H9 (cell line): ENCODE measurements around the gene TDO2. TPM values are rescaled to one million over a fixed set of nuclear protein-coding genes. Genes with fewer than 3 reads are reported as not detected.

Experiments used
- DNase-seq: peaks from one replicate; pipeline ENCODE4 v3.0.0-alpha.2; 2017
- H2AFZ ChIP-seq: one replicate; pipeline ENCODE4 v1.6.1; 2013; ENCODE audit warnings: mild to moderate bottlenecking, low read length, control low read depth, moderate library complexity
- H2AK5ac ChIP-seq: 2 replicates; pipeline ENCODE4 v1.6.1; 2013; ENCODE audit warnings: low read length, control low read depth, mixed read lengths; ENCODE audit not compliant: insufficient read length
- H2BK120ac ChIP-seq: one replicate; pipeline ENCODE4 v1.6.1; 2013; ENCODE audit warnings: low read depth, mild to moderate bottlenecking, low read length, control low read depth, inconsistent platforms; ENCODE audit not compliant: poor library complexity, severe bottlenecking
- H2BK12ac ChIP-seq: 2 replicates; pipeline ENCODE4 v1.6.1; 2013; ENCODE audit warnings: low read length, control low read depth, mixed read lengths, low read depth; ENCODE audit not compliant: insufficient read length
- H2BK15ac ChIP-seq: 2 replicates; pipeline ENCODE4 v1.6.1; 2013; ENCODE audit warnings: low read depth, low read length, control low read depth
- H2BK20ac ChIP-seq: one replicate; pipeline ENCODE4 v1.6.1; 2013; ENCODE audit warnings: low read depth, mild to moderate bottlenecking, low read length, control low read depth, inconsistent platforms; ENCODE audit not compliant: poor library complexity, severe bottlenecking
- H2BK5ac ChIP-seq: 2 replicates; pipeline ENCODE4 v1.6.1; 2013; ENCODE audit warnings: low read length, control low read depth, mixed read lengths; ENCODE audit not compliant: insufficient read length
- H3K14ac ChIP-seq: 2 replicates; pipeline ENCODE4 v1.6.1; 2013; ENCODE audit warnings: low read length, control low read depth; ENCODE audit not compliant: insufficient read depth
- H3K18ac ChIP-seq: 2 replicates; pipeline ENCODE4 v1.6.1; 2013; ENCODE audit warnings: low read depth, mild to moderate bottlenecking, mixed read lengths, low read length, control low read depth; ENCODE audit not compliant: insufficient read length
- H3K23ac ChIP-seq: 2 replicates; pipeline ENCODE4 v1.6.1; 2013; ENCODE audit warnings: low read length, control low read depth, mixed read lengths, low read depth; ENCODE audit not compliant: insufficient read length
- H3K23me2 ChIP-seq: 2 replicates; pipeline ENCODE4 v1.6.1; 2013; ENCODE audit warnings: low read depth, mild to moderate bottlenecking, mixed read lengths, low read length, control low read depth; ENCODE audit not compliant: insufficient read length, poor library complexity, severe bottlenecking
- H3K27ac ChIP-seq: 2 replicates; pipeline ENCODE4 v1.5.1; 2013; ENCODE audit warnings: low read length, control low read depth, mixed read lengths, low read depth; ENCODE audit not compliant: insufficient read length
- H3K27me3 ChIP-seq: 2 replicates; pipeline ENCODE4 v1.6.1; 2013; ENCODE audit warnings: low read length, control low read depth, inconsistent platforms; ENCODE audit not compliant: insufficient read depth
- H3K4ac ChIP-seq: 2 replicates; pipeline ENCODE4 v1.6.1; 2013; ENCODE audit warnings: low read depth, mild to moderate bottlenecking, control low read depth, inconsistent platforms, low read length, moderate library complexity
- H3K4me1 ChIP-seq: 2 replicates; pipeline ENCODE4 v1.6.1; 2013; ENCODE audit warnings: low read length, control low read depth, inconsistent platforms; ENCODE audit not compliant: insufficient read depth
- H3K4me2 ChIP-seq: 2 replicates; pipeline ENCODE4 v1.6.1; 2013; ENCODE audit warnings: low read length, control low read depth, mixed read lengths; ENCODE audit not compliant: insufficient read length, insufficient read depth
- H3K56ac ChIP-seq: 2 replicates; pipeline ENCODE4 v1.6.1; 2013; ENCODE audit warnings: low read depth, mild to moderate bottlenecking, mixed read lengths, low read length, control low read depth; ENCODE audit not compliant: insufficient read length
- H3K79me1 ChIP-seq: 2 replicates; pipeline ENCODE4 v1.6.1; 2013; ENCODE audit warnings: low read depth, mild to moderate bottlenecking, moderate library complexity, low read length, control low read depth, inconsistent platforms; ENCODE audit not compliant: insufficient read depth, poor library complexity, severe bottlenecking
- H3K79me2 ChIP-seq: 2 replicates; pipeline ENCODE4 v1.6.1; 2013; ENCODE audit warnings: low read length, control low read depth, inconsistent platforms; ENCODE audit not compliant: insufficient read depth
- H3K9ac ChIP-seq: 2 replicates; pipeline ENCODE4 v1.6.1; 2013; ENCODE audit warnings: low read length, control low read depth, mixed read lengths; ENCODE audit not compliant: insufficient read length; ENCODE audit errors: extremely low read depth
- H3K9me3 ChIP-seq: one replicate; pipeline ENCODE4 v1.6.1; 2013; ENCODE audit warnings: low read depth, low read length, inconsistent platforms; ENCODE audit not compliant: control insufficient read depth
- H3T11ph ChIP-seq: one replicate; pipeline ENCODE4 v1.6.1; 2013; ENCODE audit warnings: mild to moderate bottlenecking, low read length, control low read depth, inconsistent platforms
- H4K20me1 ChIP-seq: one replicate; pipeline ENCODE4 v1.6.1; 2013; ENCODE audit not compliant: control insufficient read depth, insufficient read length, insufficient read depth
- H4K5ac ChIP-seq: 2 replicates; pipeline ENCODE4 v1.6.1; 2013; ENCODE audit warnings: low read depth, mild to moderate bottlenecking, mixed read lengths, low read length, control low read depth; ENCODE audit not compliant: insufficient read length
- H4K8ac ChIP-seq: replicated peaks from 2 replicates; pipeline ENCODE4 v1.6.1; 2013; ENCODE audit warnings: low read length, control low read depth, mixed read lengths, low read depth; ENCODE audit not compliant: insufficient read length
- H4K91ac ChIP-seq: 2 replicates; pipeline ENCODE4 v1.6.1; 2013; ENCODE audit warnings: low read depth, mild to moderate bottlenecking, moderate library complexity, mixed read lengths, low read length, control low read depth; ENCODE audit not compliant: insufficient read length
- H3K27ac Mint-ChIP-seq, 3 experiments: 2 replicates in 2 of 3; 3 replicates in 1 of 3; pipeline ENCODE4 v1.8.0; 2020 to 2021; ENCODE audit warnings: mixed read lengths in 3 of 3, mild to moderate bottlenecking in 1 of 3, moderate library complexity in 1 of 3
- H3K27me3 Mint-ChIP-seq: 2 replicates; pipeline ENCODE4 v1.8.0; 2021; ENCODE audit warnings: low read depth, mild to moderate bottlenecking, moderate library complexity, mixed read lengths
- H3K36me3 Mint-ChIP-seq, 3 experiments: 2 replicates in 2 of 3; 3 replicates in 1 of 3; pipeline ENCODE4 v1.8.0; 2020 to 2021; ENCODE audit warnings: low read depth in 3 of 3, mixed read lengths in 3 of 3; ENCODE audit not compliant: insufficient read depth in 1 of 3
- H3K4me1 Mint-ChIP-seq, 2 experiments: 2 replicates each; pipeline ENCODE4 v1.8.0; 2020; ENCODE audit warnings: mixed read lengths in 2 of 2
- H3K4me3 Mint-ChIP-seq, 2 experiments: 2 replicates in 1 of 2; 3 replicates in 1 of 2; pipeline ENCODE4 v1.8.0; 2020 to 2021; ENCODE audit warnings: mild to moderate bottlenecking in 2 of 2, mixed read lengths in 2 of 2, moderate library complexity in 1 of 2
- H3K9me3 Mint-ChIP-seq, 2 experiments: 2 replicates in 1 of 2; 3 replicates in 1 of 2; pipeline ENCODE4 v1.8.0; 2020; ENCODE audit warnings: mild to moderate bottlenecking in 2 of 2, mixed read lengths in 2 of 2, moderate library complexity in 1 of 2
- CTCF ChIP-seq: fragments of 200-600 bp; sonication (generic); conservative IDR thresholded peaks from 3 replicates; pipeline ENCODE4 v1.8.0; 2021; ENCODE audit warnings: antibody characterized with exemption, mild to moderate bottlenecking
- WGBS: extraction: QIAGEN DNeasy Blood & Tissue Kit; methylation state at CpG from one replicate; pipeline ENCODE4 v1.1.7; 2013; ENCODE audit warnings: missing lambda C conversion rate, low lambda C conversion rate, mixed read lengths; ENCODE audit not compliant: insufficient read length; ENCODE audit errors: extremely low coverage; 5-methylcytosine and 5-hydroxymethylcytosine counted together
- total RNA-seq: library from RNA; stranded (reverse); gene quantifications from 2 replicates; pipeline ENCODE4 v1.2.1, GENCODE V29; 2021

The TDO2 gene
- total RNA-seq, 1 experiment from 2014 or later = not detected

- Histone ChIP-seq H3K4me1 (no peaks in the 10 kb centered on the region), H2AK5ac (no peak overlapping the region), H2BK20ac (no peak overlapping the region), H3K27ac (no peak overlapping the region), H3K23ac (no peak overlapping the region), H3K4ac (no peak overlapping the region), H2BK15ac (no peak overlapping the region), H3K27me3 (no peaks in the 10 kb centered on the region), H4K5ac (no peak overlapping the region), H3K56ac (no peak overlapping the region), H4K8ac (no peak overlapping the region), H3K79me1 (no peaks in the 10 kb centered on the region), H2BK120ac (no peak overlapping the region), H2AFZ (no peak overlapping the region), H3K4me2 (no peak overlapping the region), H4K20me1 (no peaks in the 10 kb centered on the region), H3K18ac (no peak overlapping the region), H3K79me2 (no peaks in the 10 kb centered on the region), H3T11ph (no peak overlapping the region), H3K23me2 (no peaks in the 10 kb centered on the region), H3K9me3 (no peaks in the 10 kb centered on the region), H3K14ac (no peak overlapping the region), H2BK5ac (no peak overlapping the region), H3K9ac (no peak overlapping the region), H4K91ac (no peak overlapping the region), H2BK12ac (no peak overlapping the region)
- no peaks in the 10 kb centered on the region for H3K9me3 Mint-ChIP-seq
- no peak for DNase-seq
- H3K27me3 Mint-ChIP-seq = no peaks in the 10 kb centered on the region; the same call in 1 of the 2 replicates
- H3K4me3 Mint-ChIP-seq = no peak overlapping the region
- no peak overlapping the region for H3K27ac Mint-ChIP-seq
- H3K36me3 Mint-ChIP-seq = no peaks in the 10 kb centered on the region
- no CpG with 5 or more reads among the region's 6 CpGs for WGBS
- TF ChIP-seq CTCF = no peak
- 0 out of 4 replicates have a peak, but pooled peaks cover 0 to 3% of the 10 kb centered on the region in 2 experiments for H3K4me1 Mint-ChIP-seq
These were observed 47.0 kb downstream of the TDO2 start for GRCh38 chr4:155950461-155950860.
